Measurements from ENCODE around the gene FJX1. TPM values are rescaled to one million over a fixed set of nuclear protein-coding genes. Genes with fewer than 3 reads are reported as not detected.

The FJX1 gene
- total RNA-seq, 2 donors from 2014 or later: 0.91 TPM; not detected in 1

Other genes with a start within 250 kb of the FJX1 start
- under 1 TPM in 1 of 2 donors, not detected in 1; 0.14 TPM for gene SLC1A2, start 198.9 kb upstream of the FJX1 start, total RNA-seq
- gene PAMR1, start 92.8 kb upstream of the FJX1 start, total RNA-seq: not detected
- gene TRIM44, start 44.3 kb downstream of the FJX1 start, total RNA-seq: 10 to 100 TPM; 17.5 to 34.9 TPM